Measurements from ENCODE around the gene LRRC3C. TPM values are rescaled to one million over a fixed set of nuclear protein-coding genes. Genes with fewer than 3 reads are reported as not detected.
A peak's percentile ranks its signal among the peaks of the same experiment; 100 is the strongest.
"Not testable (repeated sequence)": the region's sequence is repeated elsewhere in the genome, so short reads cannot be mapped to it uniquely, and the experiment has no call there.

LRRC3C gene
- total and polyA plus RNA-seq, 2 experiments from 2014 or later, result 0.57 TPM; not detected in 1

- H4K20me1 ChIP-seq (ENCODE audit: insufficient read depth, poor library complexity, severe bottlenecking), result no peaks in the 10 kb centered on the region
- H3K4me3 ChIP-seq, result no peak overlapping the region
- no peaks in the 10 kb centered on the region for H3K9me3 ChIP-seq (ENCODE audit: low read depth)
- no peaks in the 10 kb centered on the region for H3K79me2 ChIP-seq
- H3K36me3 ChIP-seq (replicated peaks; ENCODE audit: insufficient read depth, low read depth), result no peaks in the 10 kb centered on the region
- no peak for DNase-seq (ENCODE audit: low spot score)
- H3K27ac ChIP-seq, result no peak overlapping the region
- H3K4me2 ChIP-seq, result no peak overlapping the region
- TF ChIP-seq EZH2phosphoT487 (IDR thresholded peaks at IDR 0.05; ENCODE audit: low read depth, severe bottlenecking, unreplicated experiment) (no peak), EZH2 (IDR thresholded peaks at IDR 0.05; ENCODE audit: borderline replicate concordance) (no peak)
- TF ChIP-seq, protein P1, sequence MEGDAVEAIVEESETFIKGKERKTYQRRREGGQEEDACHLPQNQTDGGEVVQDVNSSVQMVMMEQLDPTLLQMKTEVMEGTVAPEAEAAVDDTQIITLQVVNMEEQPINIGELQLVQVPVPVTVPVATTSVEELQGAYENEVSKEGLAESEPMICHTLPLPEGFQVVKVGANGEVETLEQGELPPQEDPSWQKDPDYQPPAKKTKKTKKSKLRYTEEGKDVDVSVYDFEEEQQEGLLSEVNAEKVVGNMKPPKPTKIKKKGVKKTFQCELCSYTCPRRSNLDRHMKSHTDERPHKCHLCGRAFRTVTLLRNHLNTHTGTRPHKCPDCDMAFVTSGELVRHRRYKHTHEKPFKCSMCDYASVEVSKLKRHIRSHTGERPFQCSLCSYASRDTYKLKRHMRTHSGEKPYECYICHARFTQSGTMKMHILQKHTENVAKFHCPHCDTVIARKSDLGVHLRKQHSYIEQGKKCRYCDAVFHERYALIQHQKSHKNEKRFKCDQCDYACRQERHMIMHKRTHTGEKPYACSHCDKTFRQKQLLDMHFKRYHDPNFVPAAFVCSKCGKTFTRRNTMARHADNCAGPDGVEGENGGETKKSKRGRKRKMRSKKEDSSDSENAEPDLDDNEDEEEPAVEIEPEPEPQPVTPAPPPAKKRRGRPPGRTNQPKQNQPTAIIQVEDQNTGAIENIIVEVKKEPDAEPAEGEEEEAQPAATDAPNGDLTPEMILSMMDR (IDR thresholded peaks at IDR 0.05; ENCODE audit: poor library complexity), result no peak
- no peaks in the 10 kb centered on the region for H3K4me1 ChIP-seq (ENCODE audit: insufficient read depth)
- no peaks in the 10 kb centered on the region for H3K9me2 ChIP-seq (replicated peaks; ENCODE audit: insufficient read depth)
- H3K27me3 ChIP-seq, result no peaks in the 10 kb centered on the region
- no peak overlapping the region for H2AFZ ChIP-seq
These were observed 28.3 kb upstream of the LRRC3C start for GRCh38 chr17:39899215-39899614.

DNA sequence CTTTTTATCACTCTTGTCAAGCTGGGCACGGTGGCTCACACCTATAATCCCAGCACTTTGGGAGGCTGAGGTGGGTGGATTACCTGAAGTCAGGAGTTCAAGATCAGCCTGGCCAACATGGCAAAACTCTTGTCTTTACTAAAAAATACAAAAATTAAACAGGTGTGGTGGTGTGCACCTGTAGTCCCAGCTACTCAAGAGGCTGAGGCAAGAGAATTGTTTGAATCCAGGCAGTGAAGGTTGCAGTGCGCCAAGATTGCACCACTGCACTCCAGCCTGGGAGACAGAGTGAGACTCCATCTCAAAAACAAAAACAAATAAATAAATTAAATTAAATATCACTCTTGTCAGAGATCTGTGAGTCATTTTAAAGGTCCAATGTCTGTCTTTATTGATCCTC, 25.5 kb upstream of the LRRC3C start:
- not testable (repeated sequence) for DNase-seq (ENCODE audit: low spot score); H3K9me2 ChIP-seq (replicated peaks; ENCODE audit: insufficient read depth); H4K20me1 ChIP-seq (ENCODE audit: insufficient read depth, poor library complexity, severe bottlenecking); H3K27ac ChIP-seq; H3K27me3 ChIP-seq; H2AFZ ChIP-seq; H3K4me1 ChIP-seq (ENCODE audit: insufficient read depth); H3K79me2 ChIP-seq; H3K36me3 ChIP-seq (replicated peaks; ENCODE audit: insufficient read depth, low read depth); H3K4me2 ChIP-seq; H3K9me3 ChIP-seq (ENCODE audit: low read depth); H3K4me3 ChIP-seq
- WGBS (ENCODE audit: low lambda C conversion rate, missing lambda C conversion rate), result 88% methylated on average over 2 of the region's 2 CpGs

GRCh38 chr17:39903158-39903884, 24.2 kb upstream of the LRRC3C start:
- Histone ChIP-seq H3K4me1 (ENCODE audit: insufficient read depth) (no peaks in the 10 kb centered on the region), H3K27me3 (no peaks in the 10 kb centered on the region), H3K36me3 (replicated peaks; ENCODE audit: insufficient read depth, low read depth) (no peaks in the 10 kb centered on the region), H2AFZ (no peak overlapping the region), H3K27ac (no peak overlapping the region), H3K4me3 (no peak overlapping the region), H3K9me3 (ENCODE audit: low read depth) (no peaks in the 10 kb centered on the region), H4K20me1 (ENCODE audit: insufficient read depth, poor library complexity, severe bottlenecking) (no peaks in the 10 kb centered on the region), H3K79me2 (no peaks in the 10 kb centered on the region), H3K4me2 (no peak overlapping the region), H3K9me2 (replicated peaks; ENCODE audit: insufficient read depth) (no peaks in the 10 kb centered on the region)
- TF ChIP-seq EZH2 (IDR thresholded peaks at IDR 0.05; ENCODE audit: borderline replicate concordance) (no peak), EZH2phosphoT487 (IDR thresholded peaks at IDR 0.05; ENCODE audit: low read depth, severe bottlenecking, unreplicated experiment) (no peak)
- TF ChIP-seq, protein P1 (IDR thresholded peaks at IDR 0.05; ENCODE audit: poor library complexity), result no peak
- DNase-seq (ENCODE audit: low spot score), result no peak
- 97% methylated on average over 4 of the region's 4 CpGs for WGBS (ENCODE audit: low lambda C conversion rate, missing lambda C conversion rate)

DNA sequence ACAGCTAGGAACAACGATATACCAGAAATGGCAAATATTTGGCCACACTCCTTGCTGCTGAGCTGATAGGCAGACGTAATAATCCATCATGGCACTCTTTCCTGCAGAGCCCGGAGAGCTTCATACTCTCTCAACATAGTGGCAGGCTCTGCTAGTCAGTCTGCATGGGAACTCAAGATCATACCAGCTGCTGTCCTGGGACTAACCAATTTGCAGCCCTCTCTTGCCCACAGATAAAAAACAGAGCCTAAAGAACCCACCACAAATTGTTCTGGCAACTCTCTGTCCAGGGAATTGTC, 22.6 kb upstream of the LRRC3C start:
- TF ChIP-seq, protein P1 (IDR thresholded peaks at IDR 0.05; ENCODE audit: poor library complexity), result no peak
- TF ChIP-seq EZH2phosphoT487 (IDR thresholded peaks at IDR 0.05; ENCODE audit: low read depth, severe bottlenecking, unreplicated experiment), result no peak
- no peak for TF ChIP-seq EZH2 (IDR thresholded peaks at IDR 0.05; ENCODE audit: borderline replicate concordance)
- H3K79me2 ChIP-seq, result no peaks in the 10 kb centered on the region
- H2AFZ ChIP-seq, result no peak overlapping the region
- no peaks in the 10 kb centered on the region for H4K20me1 ChIP-seq (ENCODE audit: insufficient read depth, poor library complexity, severe bottlenecking)
- no peaks in the 10 kb centered on the region for H3K27me3 ChIP-seq
- 73% methylated on average over 3 of the region's 3 CpGs for WGBS (ENCODE audit: low lambda C conversion rate, missing lambda C conversion rate)
- H3K4me3 ChIP-seq, result no peak overlapping the region
- peak overlapping the region; percentile 87 for H3K27ac ChIP-seq
- no peaks in the 10 kb centered on the region for H3K4me1 ChIP-seq (ENCODE audit: insufficient read depth)
- H3K36me3 ChIP-seq (replicated peaks; ENCODE audit: insufficient read depth, low read depth), result no peaks in the 10 kb centered on the region
- no peaks in the 10 kb centered on the region for H3K9me2 ChIP-seq (replicated peaks; ENCODE audit: insufficient read depth)
- H3K9me3 ChIP-seq (ENCODE audit: low read depth), result no peaks in the 10 kb centered on the region
- H3K4me2 ChIP-seq, result no peak overlapping the region
- DNase-seq (ENCODE audit: low spot score), result no peak

All from hepatocyte (in vitro differentiated cells).